GM19351 (cell line): ENCODE measurements around the gene MEGF6.

Source experiments
- ATAC-seq: cut with Tn5 transposase; IDR thresholded peaks from one replicate; pipeline ENCODE4 v1.9.1; 2021; ENCODE audit warnings: mild to moderate bottlenecking, moderate library complexity; ENCODE audit not compliant: unreplicated experiment

The MEGF6 gene

GRCh38 chr1:3645666-3646355 lies 34.5 kb upstream of the MEGF6 start:
- no peak for ATAC-seq

DNA sequence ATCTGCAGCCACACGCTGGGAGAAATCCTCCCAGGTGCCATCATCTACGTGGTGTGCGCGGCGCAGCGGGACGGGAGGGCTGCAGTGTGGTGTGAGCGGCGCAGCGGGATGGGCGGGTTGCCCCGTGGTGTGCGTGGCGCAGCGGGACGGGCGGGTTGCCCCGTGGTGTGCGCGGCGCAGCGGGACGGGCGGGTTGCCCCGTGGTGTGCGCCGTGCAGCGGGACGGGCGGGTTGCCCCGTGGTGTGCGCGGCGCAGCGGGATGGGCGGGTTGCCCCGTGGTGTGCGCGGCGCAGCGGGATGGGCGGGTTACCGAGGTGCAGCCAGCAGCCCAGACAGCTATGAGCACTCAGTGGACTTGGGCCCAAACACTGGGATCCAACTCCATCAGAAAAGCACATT lies 33.9 kb upstream of the MEGF6 start:
- no peak for ATAC-seq

GRCh38 chr1:3644273-3644672 lies 33.0 kb upstream of the MEGF6 start:
- ATAC-seq, result no peak

GRCh38 chr1:3642919-3643675 lies 31.8 kb upstream of the MEGF6 start:
- no peak for ATAC-seq

DNA sequence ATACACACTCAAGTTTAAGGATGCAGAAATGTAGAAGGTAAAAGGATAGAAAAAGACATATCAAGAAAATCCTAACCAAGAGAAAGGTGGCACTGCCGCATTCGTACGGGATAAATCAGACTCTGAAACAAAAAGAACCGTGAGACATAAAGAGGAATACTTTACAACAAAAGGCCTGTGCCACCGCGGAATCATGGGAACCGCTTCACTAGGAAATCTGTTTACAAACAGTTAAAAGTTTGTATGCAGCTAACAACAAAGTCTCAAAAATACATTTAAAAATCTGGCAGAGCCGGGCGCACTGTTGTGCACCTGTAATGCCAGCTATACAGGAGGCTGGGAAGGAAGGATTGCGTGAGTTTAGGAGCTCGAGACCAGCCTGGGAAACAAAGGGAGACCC lies 30.5 kb upstream of the MEGF6 start:
- ATAC-seq, result no peak

- ATAC-seq, result no peak
These were observed 29.9 kb upstream of the MEGF6 start for GRCh38 chr1:3641046-3641760.

GRCh38 chr1:3640121-3640837 lies 29.0 kb upstream of the MEGF6 start:
- no peak for ATAC-seq

DNA sequence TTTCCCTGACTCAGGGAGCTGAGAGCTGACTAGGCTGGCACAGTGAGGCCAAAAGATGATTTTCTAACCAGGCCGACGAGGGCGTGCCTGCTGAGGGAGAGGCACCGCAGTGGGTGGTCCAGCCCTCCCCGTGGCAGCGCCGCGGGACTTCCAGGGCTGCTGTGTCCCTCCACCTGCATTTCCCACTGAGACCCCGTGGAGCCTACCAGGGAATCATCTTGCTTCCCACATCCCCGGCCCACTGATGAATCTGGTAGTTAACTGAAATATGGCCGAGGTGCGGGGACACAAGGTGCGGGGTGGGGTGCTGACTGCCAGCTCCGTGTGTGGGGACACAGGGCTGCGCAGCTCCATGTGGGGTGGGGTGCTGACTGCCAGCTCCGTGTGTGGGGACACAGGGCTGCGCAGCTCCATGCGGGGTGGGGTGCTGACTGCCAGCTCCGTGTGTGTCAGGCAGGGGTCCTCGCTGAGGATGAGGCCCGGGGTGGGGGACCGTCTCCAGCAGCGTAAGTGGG lies 28.1 kb upstream of the MEGF6 start:
- ATAC-seq, result no peak

- no peak for ATAC-seq
These were observed 27.4 kb upstream of the MEGF6 start for GRCh38 chr1:3638676-3639075.

- ATAC-seq, result no peak
These were observed 26.7 kb upstream of the MEGF6 start for GRCh38 chr1:3638027-3638426.

- no peak for ATAC-seq
These were observed 25.2 kb upstream of the MEGF6 start for GRCh38 chr1:3636531-3636930.

GRCh38 chr1:3636080-3636479 lies 24.8 kb upstream of the MEGF6 start:
- ATAC-seq, result no peak

GRCh38 chr1:3634059-3634800 lies 22.9 kb upstream of the MEGF6 start:
- no peak for ATAC-seq

DNA sequence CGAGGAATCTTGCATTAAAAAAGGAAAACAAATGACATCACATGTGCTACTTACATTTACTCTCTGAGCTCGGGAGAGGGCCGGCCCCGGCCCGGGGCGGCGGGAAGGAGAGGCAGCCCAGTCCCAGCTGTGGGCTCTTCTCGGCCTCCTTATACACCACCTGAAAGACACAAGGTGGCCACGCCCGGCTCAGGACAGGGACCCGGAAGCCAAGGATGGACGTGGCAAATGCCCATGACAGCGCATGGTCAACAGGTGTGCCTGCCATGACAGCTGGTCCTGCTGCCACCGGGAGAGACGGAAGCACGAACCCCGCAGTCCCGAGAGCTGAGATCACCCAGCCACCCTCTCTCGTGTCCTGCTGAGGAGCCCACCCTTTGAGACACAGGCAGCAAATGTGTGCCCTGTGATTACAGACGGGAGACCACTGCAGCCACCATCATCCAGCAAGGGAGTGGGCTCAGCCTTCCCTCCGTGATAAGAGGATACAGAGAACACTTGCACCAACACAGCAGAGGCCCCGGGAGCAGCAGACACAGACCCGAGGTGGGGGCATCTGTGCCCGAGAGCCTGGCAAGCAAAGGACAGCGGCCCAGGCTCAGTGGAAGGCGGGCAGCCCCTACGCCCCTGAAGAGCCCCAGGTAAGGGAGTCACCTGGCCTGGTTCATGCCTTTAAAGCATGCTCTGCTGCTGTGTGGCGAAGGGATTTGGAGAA lies 22.2 kb upstream of the MEGF6 start:
- no peak for ATAC-seq

DNA sequence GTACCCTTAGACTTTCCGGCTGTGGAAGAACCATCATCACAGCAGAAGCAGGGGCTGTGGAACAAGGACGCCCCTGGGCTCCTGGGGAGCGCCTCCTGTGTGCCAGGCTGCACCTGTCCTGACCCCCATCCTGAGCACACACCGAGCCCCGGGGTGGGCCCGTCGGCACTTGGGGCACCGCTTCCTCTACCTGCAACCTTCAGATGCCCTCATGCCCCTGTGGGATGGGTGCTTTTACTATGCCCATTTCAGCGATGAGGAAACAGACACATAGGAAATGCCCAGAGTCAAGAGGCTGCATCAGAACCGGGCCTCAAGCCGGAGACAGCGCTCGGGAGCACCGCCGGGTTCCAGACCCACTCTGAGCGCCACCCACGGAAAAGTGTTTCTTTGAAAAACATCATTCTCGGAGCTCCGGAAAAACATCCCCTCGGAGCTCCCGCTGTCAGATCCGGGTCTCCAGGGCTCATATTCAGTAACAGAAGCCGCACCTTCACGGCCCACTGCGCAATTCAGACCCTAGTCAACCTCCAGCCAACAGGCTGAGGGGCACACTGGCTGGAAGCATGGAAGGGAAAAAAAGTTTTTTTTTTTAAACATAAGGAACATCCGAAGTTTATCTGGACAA lies 21.5 kb upstream of the MEGF6 start:
- no peak for ATAC-seq

GRCh38 chr1:3632298-3632697 lies 21.0 kb upstream of the MEGF6 start:
- no peak for ATAC-seq

GRCh38 chr1:3631320-3632260 lies 20.3 kb upstream of the MEGF6 start:
- no peak for ATAC-seq

DNA sequence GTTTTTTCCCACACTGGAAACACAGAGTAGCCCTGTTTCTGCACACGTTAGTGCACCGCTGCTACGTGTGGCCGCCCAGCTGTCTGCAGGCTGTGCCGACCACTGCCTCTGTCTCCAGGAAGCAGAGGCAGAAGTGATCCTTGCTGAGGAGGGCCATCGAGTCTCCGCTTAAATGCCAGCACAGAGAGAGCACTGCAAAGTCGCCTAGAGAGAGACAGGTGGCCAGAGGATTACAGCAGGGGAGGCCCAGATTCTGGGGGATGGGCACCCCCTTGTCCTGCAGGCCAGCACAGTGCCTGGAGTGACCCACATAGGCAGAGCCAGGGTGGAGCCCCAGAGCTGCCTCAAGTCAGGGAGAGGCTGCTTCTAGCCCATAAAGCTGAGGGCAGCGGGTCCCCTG lies 19.6 kb upstream of the MEGF6 start:
- no peak for ATAC-seq
